Progenitor cell of endocrine pancreas (in vitro differentiated cells): ENCODE measurements around the gene ATP2A3. TPM values are rescaled to one million over a fixed set of nuclear protein-coding genes. Genes with fewer than 3 reads are reported as not detected.

Source experiments
- DNase-seq: peaks from one replicate; pipeline ENCODE4 v3.0.0; 2021; ENCODE audit warnings: low spot score; ENCODE audit not compliant: unreplicated experiment
- H3K27ac Mint-ChIP-seq: 2 replicates; pipeline ENCODE4 v1.8.0; 2021; ENCODE audit warnings: mild to moderate bottlenecking, moderate library complexity, mixed read lengths
- H3K27me3 Mint-ChIP-seq: 2 replicates; pipeline ENCODE4 v1.8.0; 2021; ENCODE audit warnings: mixed read lengths
- H3K36me3 Mint-ChIP-seq: 2 replicates; pipeline ENCODE4 v1.8.0; 2022; ENCODE audit warnings: mixed read lengths; ENCODE audit not compliant: insufficient read depth
- H3K4me1 Mint-ChIP-seq: 2 replicates; pipeline ENCODE4 v1.8.0; 2021; ENCODE audit warnings: low read depth, mixed read lengths
- H3K4me3 Mint-ChIP-seq: 2 replicates; pipeline ENCODE4 v1.8.0; 2021; ENCODE audit warnings: low read depth, mild to moderate bottlenecking, moderate library complexity, mixed read lengths
- H3K9me3 Mint-ChIP-seq: 2 replicates; pipeline ENCODE4 v1.8.0; 2021; ENCODE audit warnings: low read depth, mixed read lengths
- CTCF ChIP-seq: fragments of 200-600 bp; sonication (generic); IDR thresholded peaks from one replicate; pipeline ENCODE4 v1.5.0; 2021; ENCODE audit warnings: antibody characterized with exemption, mild to moderate bottlenecking; ENCODE audit not compliant: unreplicated experiment
- total RNA-seq: library from RNA; stranded (reverse); gene quantifications from 2 replicates; pipeline ENCODE4 v1.2.1, GENCODE V29; 2021

The ATP2A3 gene
- total RNA-seq, 1 donor from 2014 or later = 59.2 TPM

GRCh38 chr17:3914312-3914670 lies 49.9 kb downstream of the ATP2A3 start:
- no peak for DNase-seq
- Mint-ChIP-seq H3K27ac (no peak overlapping the region), H3K36me3 (no peaks in the 10 kb centered on the region), H3K9me3 (no peaks in the 10 kb centered on the region), H3K27me3 (peaks cover 3% of the 10 kb centered on the region), H3K4me3 (no peak overlapping the region), H3K4me1 (no peaks in the 10 kb centered on the region)
- no peak for TF ChIP-seq CTCF

GRCh38 chr17:3913531-3914311 lies 50.5 kb downstream of the ATP2A3 start:
- Mint-ChIP-seq H3K27me3 (peaks cover 3% of the 10 kb centered on the region), H3K4me3 (no peak overlapping the region), H3K36me3 (no peaks in the 10 kb centered on the region), H3K27ac (no peak overlapping the region), H3K9me3 (no peaks in the 10 kb centered on the region), H3K4me1 (no peaks in the 10 kb centered on the region)
- DNase-seq = peak; percentile 73
- peak; percentile 95 for TF ChIP-seq CTCF

DNA sequence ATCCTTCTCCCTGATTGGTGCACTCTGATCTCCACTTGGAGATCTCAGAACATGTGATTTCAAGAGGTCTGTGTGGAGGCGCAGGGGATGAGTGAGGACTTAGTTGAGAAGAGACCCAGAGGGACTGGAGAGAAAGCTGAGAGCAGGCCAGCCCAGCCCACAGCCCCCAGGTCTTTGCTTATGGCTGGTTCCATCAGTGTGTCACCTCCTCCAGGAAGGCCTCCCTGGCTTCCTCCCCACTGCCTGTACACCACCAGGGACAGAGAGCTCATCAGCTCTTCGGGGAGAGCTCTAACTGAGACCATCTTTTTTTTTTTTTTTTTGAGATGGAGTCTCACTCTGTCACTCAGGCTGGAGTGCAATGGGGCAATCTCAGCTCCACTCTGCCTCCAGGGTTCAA lies 51.4 kb downstream of the ATP2A3 start:
- DNase-seq = no peak
- Mint-ChIP-seq H3K9me3 (no peaks in the 10 kb centered on the region), H3K4me1 (no peaks in the 10 kb centered on the region), H3K4me3 (no peak overlapping the region), H3K27me3 (peaks cover 3% of the 10 kb centered on the region), H3K27ac (no peak overlapping the region), H3K36me3 (no peaks in the 10 kb centered on the region)
- no peak for TF ChIP-seq CTCF

DNA sequence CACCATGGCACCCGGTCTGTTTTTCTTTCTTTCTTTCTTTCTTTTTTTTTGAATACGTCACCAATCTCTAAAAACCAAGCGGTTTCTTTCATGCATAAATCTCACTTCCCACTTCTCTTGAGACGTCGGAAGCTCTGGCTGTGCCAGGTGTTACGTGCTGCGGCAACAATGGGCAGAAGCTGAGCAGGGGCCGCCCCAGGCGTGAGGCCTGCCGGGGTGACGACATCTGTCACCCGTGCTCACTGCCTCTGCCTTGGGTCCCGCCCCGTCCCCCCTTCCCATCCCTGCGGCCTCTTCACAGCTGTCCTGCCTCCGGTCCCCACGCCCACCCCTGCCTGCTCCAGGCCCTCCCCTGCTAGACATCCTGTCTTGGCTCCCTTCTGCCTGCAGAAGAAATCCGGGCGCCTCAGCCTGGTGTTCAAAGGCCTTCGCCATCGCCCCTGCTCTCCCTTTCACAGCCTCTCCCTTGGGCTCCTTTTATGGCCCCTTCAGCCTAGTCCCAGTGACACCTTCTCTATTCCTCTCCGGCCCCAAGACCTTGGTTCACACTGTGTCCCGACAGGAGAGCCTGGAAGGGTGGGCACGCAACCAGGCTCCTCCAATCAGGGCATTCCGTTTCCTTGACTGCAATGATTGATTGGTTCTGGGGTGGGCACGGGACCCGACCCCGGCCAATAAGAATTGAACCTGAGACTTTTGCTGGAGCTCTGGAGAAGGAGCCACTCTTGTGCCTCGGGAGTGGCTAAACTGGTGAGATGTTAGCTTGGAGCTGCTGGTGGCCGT lies 52.8 kb downstream of the ATP2A3 start:
- H3K4me1 Mint-ChIP-seq = no peaks in the 10 kb centered on the region
- H3K27ac Mint-ChIP-seq = no peak overlapping the region
- H3K4me3 Mint-ChIP-seq = no peak overlapping the region
- H3K36me3 Mint-ChIP-seq = no peaks in the 10 kb centered on the region
- H3K27me3 Mint-ChIP-seq = peaks cover 3% of the 10 kb centered on the region
- no peak for DNase-seq
- TF ChIP-seq CTCF = no peak
- no peaks in the 10 kb centered on the region for H3K9me3 Mint-ChIP-seq

- H3K9me3 Mint-ChIP-seq = no peaks in the 10 kb centered on the region
Measured at GRCh38 chr17:3910420-3911270, 53.6 kb downstream of the ATP2A3 start.

More at GRCh38 chr17:3910420-3911270, 53.6 kb downstream of the ATP2A3 start:
- Mint-ChIP-seq H3K27me3 (peaks cover 3% of the 10 kb centered on the region), H3K4me3 (no peak overlapping the region), H3K4me1 (no peaks in the 10 kb centered on the region), H3K36me3 (no peaks in the 10 kb centered on the region), H3K27ac (no peak overlapping the region)
- DNase-seq = no peak
- TF ChIP-seq CTCF = no peak
